ENCODE results near the gene ARID1B. TPM values are rescaled to one million over a fixed set of nuclear protein-coding genes. Genes with fewer than 3 reads are reported as not detected.

The ARID1B gene
- total and polyA plus RNA-seq, 9 of the 15 experiments (the other 6 are each of a cell fraction or from before 2014, with no cell fraction given): 12.5 to 50.5 (median 25.8) TPM

GRCh38 chr6:156988276-156989158 lies 211.3 kb downstream of the ARID1B start (continued):
- TF ChIP-seq KDM4B (IDR thresholded peaks at IDR 0.05; ENCODE audit: borderline replicate concordance in 2 of 2, low read depth in 1 of 2) (no peak), RREB1 (CRISPR knock-in tag; IDR thresholded peaks at IDR 0.05) (no peak), UBTF (IDR thresholded peaks at IDR 0.05; ENCODE audit: borderline replicate concordance in 1 of 2, low read depth in 2 of 2, low read length in 2 of 2) (no peak), CBX5 (IDR thresholded peaks at IDR 0.05; ENCODE audit: borderline replicate concordance, low read depth) (no peak), RBM14 (IDR thresholded peaks at IDR 0.05; ENCODE audit: borderline replicate concordance, insufficient read depth, low read depth, low read length) (no peak), CTCF (IDR thresholded peaks at IDR 0.05 in 2 of 3, conservative IDR thresholded peaks at IDR 0.05 in 1 of 3; ENCODE audit: insufficient read depth in 2 of 3, low read depth in 1 of 3, low read length in 3 of 3) (no peak), TBP (optimal IDR thresholded peaks at IDR 0.05; ENCODE audit: low read depth, low read length) (no peak), GABPA (tag; conservative IDR thresholded peaks at IDR 0.05; ENCODE audit: low read depth) (no peak), ZNF609 (CRISPR knock-in tag; IDR thresholded peaks at IDR 0.05; ENCODE audit: borderline replicate concordance) (no peak), DNMT1 (IDR thresholded peaks at IDR 0.05) (no peak)
